Stimulated activated CD8-positive, alpha-beta memory T cell treated with anti-CD3 and anti-CD28 coated beads, Interleukin-15, amount 100 ng/mL, for 1 hour (primary cell): Measurements from ENCODE around the gene MCM10.
"Not testable (repeated sequence)": the region's sequence is repeated elsewhere in the genome, so short reads cannot be mapped to it uniquely, and the experiment has no call there.

ENCODE experiments used
- DNase-seq: peaks from one replicate; pipeline ENCODE4 v3.0.0-alpha.2; 2020; ENCODE audit warnings: low read depth

Gene MCM10

DNA sequence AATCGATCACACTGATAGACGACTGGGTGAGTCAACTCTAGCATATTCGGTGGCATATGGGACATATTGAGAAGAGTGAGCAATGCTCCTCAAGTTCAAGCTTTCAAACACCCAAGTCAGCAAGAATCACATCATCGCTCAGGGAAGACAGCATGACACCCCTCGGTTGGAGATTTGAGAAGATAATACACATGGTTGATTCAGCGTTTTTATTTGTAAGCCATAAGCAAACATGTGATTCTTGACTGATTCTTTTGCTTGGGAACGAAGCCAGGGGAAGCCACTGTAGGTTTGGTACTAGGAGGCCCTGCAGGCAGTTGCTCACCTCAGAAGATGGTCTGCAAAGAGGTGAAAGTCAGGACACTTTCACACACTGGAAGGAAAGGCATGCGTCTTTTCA lies 60.2 kb downstream of the MCM10 start:
- no peak for DNase-seq

DNA sequence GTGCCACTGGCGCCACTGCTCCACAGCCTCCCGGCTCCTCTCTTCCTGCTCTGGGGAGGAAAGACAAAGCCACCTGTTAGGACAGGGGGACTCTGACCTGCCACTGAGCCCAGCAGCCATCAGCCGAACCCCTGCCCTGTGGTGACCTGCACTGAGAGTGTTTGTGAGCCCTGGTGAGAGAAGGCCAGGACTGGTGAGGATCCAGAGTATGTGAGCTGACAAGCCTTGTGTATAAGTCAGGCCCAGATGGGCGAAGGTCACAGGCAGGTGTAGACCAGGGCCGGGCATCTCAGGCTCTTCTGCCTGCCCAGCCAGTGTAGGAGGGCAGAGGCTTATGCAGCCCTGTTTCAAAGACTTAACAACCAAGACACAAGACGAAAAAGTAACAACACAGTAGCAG lies 60.8 kb downstream of the MCM10 start:
- DNase-seq = no peak

DNA sequence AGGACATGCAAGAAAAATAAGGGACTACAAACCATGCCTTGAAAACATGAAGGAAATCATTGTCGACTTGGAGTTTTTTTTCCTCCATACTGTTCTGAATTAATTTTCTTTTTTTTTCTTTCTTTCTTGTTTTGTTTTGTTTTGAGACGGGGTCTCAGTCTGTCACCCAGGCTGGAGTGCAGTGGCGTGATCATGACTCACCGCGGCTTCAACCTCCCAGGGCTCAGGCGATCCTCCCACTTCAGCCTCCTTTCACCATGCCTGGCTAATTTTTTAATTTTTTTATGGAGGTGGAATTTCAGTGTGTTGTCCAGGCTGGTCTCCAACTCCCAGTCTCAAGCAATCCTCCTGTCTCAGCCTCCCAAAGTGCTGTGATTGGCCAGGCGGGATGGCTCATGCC lies 61.2 kb downstream of the MCM10 start:
- DNase-seq = no peak

DNA sequence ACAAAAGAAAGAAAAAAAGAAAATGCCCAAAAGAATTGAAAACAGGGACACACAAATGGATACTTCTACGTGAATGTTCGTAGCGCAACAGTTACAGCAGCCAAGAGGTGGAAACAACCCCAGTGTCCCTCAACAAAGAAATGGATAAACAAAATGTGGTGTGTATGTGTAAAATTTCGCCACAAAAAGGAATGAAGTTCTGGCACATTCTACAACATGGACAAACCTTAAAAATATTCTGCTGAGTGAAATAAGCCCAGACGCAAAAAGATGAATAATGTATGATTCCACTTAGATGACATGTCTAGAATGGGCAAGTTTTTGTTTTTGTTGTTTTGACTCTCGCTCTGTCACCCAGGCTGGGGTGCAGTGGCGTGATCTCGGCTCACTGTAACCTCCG lies 61.9 kb downstream of the MCM10 start:
- no peak for DNase-seq

GRCh38 chr10:13224210-13224995 lies 63.0 kb downstream of the MCM10 start:
- no peak for DNase-seq

DNA sequence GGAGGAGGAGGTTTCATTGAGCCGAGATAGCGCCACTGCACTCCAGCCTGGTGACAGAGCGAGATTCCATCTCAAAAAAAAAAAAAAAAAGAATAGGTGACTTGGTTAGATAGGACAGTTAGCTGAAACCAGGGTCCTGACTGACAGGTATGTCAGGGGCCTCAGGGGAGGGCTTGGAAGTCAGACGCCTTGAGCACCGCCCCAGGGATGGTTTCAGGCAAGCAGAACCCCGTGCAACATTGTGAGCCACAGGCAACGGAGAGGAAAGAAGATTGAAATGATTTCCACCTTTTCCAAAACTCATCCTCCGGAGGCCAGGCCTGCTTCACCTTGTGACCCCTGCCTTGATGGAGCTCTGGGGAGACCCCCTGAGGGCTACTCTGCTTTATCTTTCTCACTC lies 64.2 kb downstream of the MCM10 start:
- DNase-seq = no peak

- no peak for DNase-seq
Measured at GRCh38 chr10:13227031-13227430, 65.7 kb downstream of the MCM10 start.

DNA sequence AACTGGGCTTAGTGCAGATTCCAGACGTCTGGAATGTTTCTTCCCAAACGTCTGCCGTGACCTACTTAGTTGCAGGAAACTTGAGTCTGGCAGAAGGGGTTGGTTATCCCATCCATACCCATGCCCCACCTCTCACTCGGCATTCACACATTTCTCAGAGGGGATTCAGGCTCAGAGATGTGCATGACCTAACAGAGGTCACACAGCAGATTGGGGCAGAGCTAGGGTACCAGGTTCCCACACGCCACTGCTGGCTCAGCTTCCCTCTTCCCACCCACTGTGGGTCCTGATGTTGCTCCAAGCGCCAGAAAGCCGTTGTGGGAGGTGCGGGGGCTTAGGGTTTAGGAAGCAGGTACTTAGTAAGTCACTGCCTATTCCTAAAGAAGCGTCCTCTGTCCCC lies 69.8 kb downstream of the MCM10 start:
- DNase-seq = no peak

- no peak for DNase-seq
Measured at GRCh38 chr10:13231808-13232207, 70.5 kb downstream of the MCM10 start.

- no peak for DNase-seq
Measured at GRCh38 chr10:13233358-13233757, 72.0 kb downstream of the MCM10 start.

GRCh38 chr10:13234172-13234571 lies 72.8 kb downstream of the MCM10 start, which contains the start of gene UCMA:
TSS of gene UCMA (minus strand) at chr10:13234374. CDS start at chr10:13234258, 116 bp downstream.
- no peak for DNase-seq

GRCh38 chr10:13234736-13235135 lies 73.4 kb downstream of the MCM10 start:
- not testable (repeated sequence) for DNase-seq

GRCh38 chr10:13236638-13237037 lies 75.3 kb downstream of the MCM10 start:
- no peak for DNase-seq

DNA sequence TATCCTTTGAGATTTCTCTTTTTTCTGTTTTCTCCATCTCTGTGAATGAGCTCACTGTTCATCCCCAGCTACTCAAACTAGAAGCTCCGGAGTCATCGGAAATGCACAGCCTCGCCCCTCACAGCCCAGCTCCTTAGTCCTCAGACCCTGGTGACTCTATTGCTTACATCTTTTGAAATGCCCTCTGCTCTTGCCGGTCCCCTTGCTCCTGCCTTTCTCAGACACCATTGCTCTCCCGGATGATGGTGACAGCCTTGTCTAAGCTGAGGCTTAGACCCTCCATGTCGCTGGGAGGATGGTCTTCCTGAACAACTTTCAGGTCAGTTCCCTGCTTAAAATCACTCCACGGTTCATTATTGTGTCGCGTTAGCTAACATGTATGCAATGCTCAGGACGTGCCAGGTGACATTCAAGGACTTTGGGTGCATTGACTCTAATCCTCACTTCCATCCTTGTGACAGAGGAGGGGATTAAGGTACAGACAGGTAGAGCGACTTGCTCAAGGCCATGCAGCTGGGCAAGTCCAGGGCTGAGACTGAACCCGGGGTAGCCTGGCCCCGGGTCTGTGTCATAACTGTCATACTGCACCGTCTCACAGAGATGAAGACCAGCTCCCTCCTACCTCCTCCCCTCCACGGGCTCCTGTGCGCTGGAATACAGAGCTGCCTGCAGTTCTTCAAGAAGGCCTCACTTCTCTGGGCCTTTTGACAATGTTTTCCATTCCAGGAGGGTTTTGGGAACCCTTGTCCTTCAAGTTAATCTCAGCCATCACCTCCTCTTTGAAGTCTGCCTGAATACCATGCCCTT lies 77.1 kb downstream of the MCM10 start:
- no peak for DNase-seq

GRCh38 chr10:13239923-13240322 lies 78.6 kb downstream of the MCM10 start:
- DNase-seq = no peak

DNA sequence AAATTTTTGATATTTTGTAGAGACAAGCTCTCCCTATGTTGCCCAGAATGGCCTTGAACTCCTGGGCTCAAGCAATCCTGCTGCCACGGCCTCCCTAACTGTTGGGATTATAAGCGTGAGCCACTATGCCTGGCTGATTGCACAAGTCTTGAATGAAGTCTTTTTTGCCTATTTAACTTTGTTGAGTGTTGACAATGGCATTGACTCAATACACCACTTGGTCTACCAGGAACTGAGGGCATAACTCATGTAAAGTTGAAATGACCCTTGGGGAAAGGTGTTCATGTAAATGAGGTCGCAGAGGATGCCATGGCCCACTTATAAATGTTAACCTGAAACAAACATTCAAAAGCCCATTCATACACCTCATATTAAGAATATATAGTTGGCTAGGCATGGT lies 80.3 kb downstream of the MCM10 start:
- DNase-seq = no peak

DNA sequence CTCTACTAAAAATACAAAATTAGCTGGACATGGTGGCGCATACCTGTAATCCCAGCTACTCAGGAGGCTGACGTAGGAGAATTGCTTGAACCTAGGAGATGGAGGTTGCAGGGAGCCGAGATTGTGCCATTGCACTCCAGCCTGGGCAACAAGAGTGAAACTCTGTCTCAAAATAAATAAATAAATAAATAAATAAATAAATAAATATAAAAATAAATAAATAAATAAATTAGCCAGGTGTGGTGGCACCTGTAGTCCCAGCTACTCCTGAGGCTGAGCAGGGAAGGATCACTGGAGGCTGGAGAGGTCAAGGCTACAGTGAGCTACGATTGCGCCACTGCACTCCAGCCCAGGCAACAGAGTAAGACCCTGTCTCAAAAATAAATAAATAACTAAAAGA lies 80.9 kb downstream of the MCM10 start:
- DNase-seq = not testable (repeated sequence)

DNA sequence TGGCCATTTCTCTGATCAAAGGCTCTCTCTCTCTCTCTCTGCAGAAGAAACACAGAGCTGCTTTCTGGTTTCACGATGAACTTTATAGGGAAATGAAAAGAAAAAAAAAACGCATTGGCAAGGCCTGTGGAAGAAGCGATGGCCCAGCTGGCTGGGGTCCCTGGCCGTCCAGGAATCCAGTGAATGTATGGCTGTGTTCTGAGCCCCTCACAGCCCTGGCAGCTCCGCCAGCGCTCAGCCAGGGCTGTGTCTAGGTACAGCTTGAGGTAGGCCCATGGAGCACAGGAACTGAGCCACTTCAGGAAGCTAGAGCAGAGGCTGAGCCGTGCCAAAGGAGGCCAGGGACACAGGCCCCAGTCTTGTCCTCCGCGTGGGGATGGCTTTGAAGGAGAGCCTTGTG lies 85.9 kb downstream of the MCM10 start:
- no peak for DNase-seq

DNA sequence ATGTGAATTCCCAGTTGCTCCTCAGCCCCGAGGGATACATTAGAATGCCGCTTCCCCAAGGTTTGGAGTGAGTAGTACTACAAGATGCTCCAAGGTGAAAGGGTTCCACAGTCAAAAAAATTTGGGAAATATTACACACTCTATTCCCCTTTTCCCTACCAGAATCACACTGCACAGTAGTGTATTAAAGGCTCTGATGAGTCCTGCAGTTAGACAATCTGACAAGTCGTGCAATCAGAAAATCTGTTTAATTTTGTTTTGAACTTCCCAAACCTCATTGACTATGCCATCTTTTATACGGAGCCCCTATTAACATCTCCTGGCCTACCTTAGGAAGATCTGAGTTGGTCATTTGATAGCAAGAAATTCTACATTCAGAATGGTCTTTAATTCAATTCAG lies 86.4 kb downstream of the MCM10 start:
- DNase-seq = no peak

DNA sequence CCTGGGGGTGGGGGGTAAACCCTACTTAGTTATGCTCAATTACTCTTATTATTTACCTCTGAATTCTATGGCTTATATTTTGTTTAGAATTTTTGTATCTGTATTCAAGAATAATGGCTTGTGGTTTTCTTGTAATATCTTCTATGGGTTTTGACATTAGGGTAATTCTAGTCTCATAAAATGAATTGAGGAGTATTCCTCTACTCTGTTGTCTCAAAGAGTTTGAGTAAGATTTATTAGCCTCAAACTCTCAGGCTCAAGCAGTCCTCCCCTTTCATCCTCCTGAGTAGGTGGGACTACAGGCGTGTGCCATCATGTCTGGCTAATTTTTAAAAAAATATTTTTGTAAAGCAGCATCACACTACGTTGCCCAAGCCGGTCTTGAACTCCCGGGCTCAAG lies 92.4 kb downstream of the MCM10 start:
- DNase-seq = no peak

DNA sequence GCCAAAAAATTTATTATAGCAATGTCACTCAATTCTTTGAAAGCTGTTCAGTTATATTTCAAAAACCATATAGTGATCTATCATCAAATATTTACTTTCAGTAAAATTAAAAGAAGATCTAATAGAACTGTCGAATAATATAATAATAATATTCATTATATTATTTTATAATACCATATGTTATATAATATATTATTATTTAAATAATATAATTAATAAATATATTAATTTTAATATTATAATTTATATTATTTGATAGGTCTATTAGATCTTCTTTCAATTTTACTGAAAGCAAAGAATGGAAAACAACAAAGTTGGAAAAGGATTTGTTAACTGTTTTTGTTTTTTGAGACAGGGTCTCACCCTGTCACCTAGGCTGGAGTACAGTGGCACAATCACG lies 95.3 kb downstream of the MCM10 start:
- no peak for DNase-seq

GRCh38 chr10:13257621-13258140 lies 96.3 kb downstream of the MCM10 start:
- DNase-seq = no peak
